Stimulated activated CD8-positive, alpha-beta memory T cell treated with anti-CD3 and anti-CD28 coated beads, Interleukin-15, amount 100 ng/mL, for 24 hours (primary cell): ENCODE results near the gene POLR2L.

Experiments
- DNase-seq: peaks from one replicate; pipeline ENCODE4 v3.0.0-alpha.2; 2020; ENCODE audit warnings: low read depth

POLR2L gene

DNA sequence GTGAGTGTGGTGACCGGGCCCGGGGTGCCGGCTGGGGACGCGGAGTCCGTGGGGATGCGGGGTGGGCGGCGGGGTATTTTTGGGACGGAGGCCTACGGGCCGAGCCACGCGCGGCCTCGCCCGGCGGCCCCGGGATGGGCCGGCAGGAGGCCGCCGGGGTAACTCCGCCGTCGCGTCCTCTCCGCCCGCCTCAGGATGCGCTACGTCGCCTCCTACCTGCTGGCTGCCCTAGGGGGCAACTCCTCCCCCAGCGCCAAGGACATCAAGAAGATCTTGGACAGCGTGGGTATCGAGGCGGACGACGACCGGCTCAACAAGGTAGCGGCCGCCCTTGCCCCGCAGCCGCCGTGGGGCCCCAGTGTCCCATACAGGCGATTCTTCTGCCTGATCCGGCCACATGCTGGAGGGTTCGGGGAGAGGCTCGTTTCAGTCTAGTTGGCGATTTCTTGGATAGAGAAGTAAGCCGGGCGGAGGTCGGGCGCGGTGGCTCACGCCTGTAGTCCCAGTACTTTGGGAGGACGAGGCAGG lies 32.2 kb downstream of the POLR2L start:
- no peak for DNase-seq

GRCh38 chr11:809287-810039 lies 32.9 kb downstream of the POLR2L start, which contains the start of gene RPLP2:
RPLP2 (plus strand) TSS chr11:809967; CDS start chr11:810235, 268 bp downstream.
- DNase-seq: peak; percentile 98

GRCh38 chr11:808427-809286 lies 33.7 kb downstream of the POLR2L start:
- DNase-seq: no peak

DNA sequence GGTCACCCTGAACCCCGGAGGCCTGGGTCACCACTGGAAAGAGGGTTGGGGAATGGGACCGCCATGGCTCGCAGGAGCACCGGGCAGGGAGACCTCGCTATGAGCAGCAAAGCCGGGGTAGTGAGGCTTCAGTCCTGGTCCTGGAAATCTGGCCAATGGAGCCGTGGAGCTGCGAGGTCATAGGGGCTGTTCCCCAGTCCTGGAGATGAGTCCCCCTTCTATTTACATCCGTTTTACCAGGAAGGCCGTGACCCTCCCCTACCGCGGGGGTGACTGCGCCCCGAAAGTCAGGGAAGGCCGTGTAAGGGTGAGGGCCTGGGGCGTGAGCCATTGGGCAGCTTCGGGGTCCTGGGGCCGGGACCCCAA lies 37.7 kb downstream of the POLR2L start:
- DNase-seq: no peak

DNA sequence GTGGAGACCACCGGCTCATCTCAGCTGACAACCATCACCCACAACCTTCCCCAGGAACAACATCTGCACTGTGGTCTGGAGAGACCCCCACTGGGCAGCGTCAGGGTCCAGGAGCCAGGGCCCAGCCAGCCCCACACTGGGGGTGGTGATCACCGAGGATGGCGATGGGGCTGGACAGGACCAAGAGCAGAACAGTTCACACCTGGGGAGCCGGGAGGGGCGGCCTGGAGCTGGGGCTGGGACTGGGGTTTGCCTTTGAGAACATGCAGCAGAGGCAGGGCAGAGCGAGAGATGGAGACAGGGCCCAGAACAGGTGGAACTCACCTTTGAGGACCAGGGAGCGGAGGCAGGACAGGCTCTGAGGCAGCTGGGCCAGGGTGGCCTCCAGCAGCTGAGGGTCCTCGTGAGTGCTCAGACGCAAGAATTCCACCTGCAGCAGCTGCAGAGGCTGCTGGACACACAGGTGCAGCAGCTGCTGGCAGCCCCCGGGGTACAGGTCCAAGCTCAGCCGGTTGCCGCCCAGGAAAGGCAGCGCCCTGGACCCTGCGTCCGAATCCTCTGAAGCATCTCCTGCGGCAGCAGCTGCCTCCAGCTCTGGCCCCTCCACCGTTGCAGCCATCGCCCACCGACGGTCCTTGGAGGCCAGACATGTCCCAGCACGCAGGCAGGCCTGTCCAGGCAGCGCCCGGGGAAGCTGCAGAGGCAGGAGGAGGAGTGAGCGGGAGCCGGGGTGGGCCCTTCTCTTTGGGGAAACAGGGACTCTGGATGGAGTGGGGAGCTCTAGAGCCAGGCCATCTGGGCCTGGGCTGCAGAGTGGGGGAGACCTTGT lies 38.3 kb downstream of the POLR2L start:
- no peak for DNase-seq

- DNase-seq: no peak
These were observed 38.9 kb downstream of the POLR2L start for GRCh38 chr11:803467-803742.

DNA sequence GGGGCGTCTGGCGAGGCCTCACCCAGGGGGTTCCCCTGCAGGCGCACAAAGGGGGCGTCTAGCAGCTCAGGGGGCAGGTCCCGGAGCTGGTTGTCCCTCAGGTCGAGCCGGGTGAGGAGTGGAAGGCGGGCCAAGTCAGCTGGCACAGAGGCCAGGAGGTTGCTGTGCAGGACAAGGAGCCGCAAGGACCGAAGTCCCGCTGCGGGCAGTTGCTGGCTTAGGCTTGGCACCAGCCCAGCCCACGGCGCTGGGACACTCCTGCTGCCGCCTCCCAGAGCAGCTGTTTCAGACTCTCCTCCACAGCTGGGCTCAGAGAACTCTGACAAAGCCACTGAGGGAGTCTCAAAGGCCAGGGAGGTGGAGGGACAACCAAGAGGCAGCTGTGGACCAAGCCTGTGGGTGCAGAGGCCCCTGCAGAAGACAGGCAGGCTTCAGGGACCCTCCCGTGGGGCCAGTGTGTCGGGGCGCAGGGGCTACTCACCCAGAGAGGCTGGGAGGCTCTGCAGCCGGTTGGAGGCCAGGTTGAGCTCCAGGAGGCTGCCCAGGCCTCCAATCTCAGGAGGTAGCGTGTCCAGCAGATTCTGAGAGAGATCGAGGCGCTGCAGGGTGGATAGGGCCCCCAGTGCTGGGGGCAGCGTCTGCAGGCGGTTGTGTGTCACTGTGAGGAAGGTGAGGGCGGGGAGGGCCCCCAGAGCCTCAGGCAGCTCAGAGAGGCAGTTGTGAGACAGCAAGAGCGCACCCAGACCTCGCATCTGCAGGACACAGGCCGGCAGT lies 39.4 kb downstream of the POLR2L start:
- no peak for DNase-seq

- DNase-seq: no peak
These were observed 40.2 kb downstream of the POLR2L start for GRCh38 chr11:802018-802617.

DNA sequence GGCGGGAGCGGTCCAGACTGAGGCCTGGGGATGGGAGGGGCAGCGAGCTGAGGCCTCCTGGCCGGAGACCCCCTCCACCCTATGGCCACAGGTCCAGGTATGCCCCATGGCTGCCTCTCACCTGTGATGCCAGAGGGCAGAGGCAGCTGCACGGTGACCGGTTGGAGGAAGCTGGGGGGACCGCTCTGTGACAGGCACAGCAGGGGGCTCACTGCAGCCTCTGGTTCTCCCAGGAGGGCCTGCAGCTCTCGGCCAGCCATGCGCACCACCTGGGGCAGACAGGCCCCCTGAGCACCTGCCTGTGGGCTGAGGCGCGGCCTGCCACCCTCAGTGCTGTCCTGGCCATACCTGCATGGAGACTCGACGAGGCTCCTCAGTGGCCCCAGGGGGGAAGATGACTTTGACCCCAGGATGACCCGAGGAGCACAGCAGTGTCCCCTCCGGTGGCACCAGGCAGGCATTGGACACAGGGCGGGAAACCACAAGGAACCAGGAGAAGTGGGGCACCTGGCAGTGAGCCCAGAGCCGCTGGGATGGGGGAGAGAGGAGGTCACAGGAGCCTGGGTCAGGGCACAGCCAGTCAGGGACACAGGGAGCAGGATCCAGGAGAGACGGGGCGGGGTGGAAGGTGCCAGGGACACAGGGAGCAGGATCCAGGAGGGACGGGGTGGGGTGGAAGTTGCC lies 41.1 kb downstream of the POLR2L start:
- no peak for DNase-seq

- DNase-seq: no peak
These were observed 41.9 kb downstream of the POLR2L start for GRCh38 chr11:800473-800872.

DNA sequence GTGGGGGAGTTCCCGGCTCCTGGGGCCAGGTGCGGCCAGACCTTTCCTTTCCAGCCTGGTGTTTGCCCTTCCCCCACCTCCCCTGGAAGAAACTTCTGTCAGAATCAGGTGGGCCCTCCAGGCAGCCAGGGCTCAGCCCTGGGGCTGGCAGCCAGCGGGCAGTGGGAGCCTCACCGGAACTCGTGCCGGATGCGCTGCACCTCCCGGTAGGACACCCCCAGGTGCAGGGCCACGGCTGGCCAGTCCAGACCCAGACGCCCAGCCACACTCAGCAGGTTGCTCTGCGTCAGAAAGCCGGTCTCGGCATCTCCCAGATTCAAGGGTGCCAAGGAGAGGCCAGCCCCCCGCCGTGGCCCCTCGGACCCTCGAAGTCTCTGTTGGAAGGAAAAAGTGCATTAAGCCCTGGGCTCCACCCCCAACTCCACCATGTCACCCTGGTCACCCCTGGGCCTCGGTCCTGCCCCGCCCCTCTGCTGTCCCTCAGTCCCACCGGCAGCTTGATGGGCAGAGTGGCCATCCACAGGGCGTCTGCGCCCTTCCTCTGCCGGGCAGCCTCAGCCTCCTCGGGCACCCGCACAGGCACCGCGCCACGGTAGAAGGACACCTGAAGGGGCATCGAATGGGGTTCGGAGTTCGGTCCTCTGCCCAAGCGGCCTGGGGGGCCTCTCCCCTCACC lies 42.5 kb downstream of the POLR2L start:
- no peak for DNase-seq

- peak; percentile 76 for DNase-seq
These were observed 44.1 kb downstream of the POLR2L start, which contains the start of gene SLC25A22 for GRCh38 chr11:798093-798713. SLC25A22 (minus strand) TSS chr11:798281; CDS start chr11:795006, 3,275 bp downstream.

DNA sequence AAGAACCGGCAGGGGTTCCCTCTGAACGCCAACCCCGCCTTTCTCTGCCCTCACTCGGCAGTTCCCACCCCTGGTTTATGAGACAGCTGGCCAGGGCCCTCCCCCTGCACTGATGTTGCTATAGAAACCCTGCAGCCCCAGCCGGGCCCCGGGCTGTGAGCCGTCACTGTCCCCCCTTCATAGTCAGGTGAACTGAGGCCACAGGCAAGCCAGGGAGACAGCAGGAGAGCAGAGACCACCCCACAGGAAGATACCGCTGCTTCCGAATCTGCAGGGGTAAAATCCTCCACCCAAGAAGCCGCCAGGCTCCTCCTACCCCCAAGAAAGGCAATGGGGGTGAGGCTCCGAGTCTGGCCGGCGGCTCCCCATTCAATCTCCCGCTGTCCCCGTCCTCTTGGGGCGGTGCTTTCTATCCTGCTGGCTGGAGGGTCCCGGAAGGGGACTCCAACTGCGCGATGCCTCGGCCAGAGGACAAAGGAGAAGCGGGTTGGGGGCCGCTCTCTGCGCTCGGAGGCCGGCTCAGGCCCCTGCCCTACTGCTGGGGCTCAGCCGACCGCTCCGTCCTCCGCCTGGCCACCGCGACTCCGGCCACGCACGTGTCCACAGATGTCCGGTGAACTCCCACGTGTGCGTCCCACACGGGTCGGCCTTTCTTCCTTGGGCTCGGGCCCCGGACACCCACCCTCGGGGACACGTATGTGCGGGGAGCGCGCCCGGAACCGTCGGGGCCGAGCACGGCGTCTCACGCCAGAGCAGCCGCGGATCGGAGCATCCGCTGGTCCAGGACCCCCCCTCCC lies 44.8 kb downstream of the POLR2L start:
- peak; percentile 57 for DNase-seq

DNA sequence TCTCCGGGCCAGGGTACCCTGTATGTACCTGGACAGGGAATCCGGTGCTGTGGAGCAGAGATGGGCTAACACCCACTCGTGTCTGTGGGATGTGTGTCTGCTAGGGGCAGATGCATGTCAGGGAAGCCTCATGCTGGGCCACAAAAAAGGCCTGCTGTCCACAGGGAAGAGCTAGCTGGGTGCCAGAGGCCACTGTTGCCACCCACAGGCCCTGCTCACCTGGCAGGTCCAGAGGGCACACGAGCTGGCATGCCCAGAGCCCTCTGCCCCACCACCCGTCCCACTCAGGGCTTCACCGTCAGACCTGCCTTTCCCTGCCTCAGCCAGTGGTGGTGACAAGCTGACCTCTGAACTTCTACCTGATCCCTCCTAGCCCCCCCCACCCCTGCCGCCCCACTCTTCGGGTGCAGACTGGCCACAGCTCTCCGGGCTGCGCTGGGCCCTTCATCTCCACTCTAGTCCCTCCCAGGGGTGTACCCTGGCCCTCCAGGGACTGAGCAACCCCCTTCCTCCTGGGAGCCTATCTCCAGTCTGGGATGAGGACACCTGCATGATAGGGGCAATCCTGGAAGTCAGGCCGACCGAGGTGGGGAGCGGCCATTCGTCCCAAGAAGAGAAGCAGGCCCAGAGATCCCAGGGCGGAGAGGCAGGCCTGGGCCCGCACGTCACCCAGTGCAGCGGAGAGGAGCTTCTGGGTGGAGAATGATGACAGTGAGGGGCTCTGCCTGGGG lies 45.6 kb downstream of the POLR2L start:
- DNase-seq: no peak

DNA sequence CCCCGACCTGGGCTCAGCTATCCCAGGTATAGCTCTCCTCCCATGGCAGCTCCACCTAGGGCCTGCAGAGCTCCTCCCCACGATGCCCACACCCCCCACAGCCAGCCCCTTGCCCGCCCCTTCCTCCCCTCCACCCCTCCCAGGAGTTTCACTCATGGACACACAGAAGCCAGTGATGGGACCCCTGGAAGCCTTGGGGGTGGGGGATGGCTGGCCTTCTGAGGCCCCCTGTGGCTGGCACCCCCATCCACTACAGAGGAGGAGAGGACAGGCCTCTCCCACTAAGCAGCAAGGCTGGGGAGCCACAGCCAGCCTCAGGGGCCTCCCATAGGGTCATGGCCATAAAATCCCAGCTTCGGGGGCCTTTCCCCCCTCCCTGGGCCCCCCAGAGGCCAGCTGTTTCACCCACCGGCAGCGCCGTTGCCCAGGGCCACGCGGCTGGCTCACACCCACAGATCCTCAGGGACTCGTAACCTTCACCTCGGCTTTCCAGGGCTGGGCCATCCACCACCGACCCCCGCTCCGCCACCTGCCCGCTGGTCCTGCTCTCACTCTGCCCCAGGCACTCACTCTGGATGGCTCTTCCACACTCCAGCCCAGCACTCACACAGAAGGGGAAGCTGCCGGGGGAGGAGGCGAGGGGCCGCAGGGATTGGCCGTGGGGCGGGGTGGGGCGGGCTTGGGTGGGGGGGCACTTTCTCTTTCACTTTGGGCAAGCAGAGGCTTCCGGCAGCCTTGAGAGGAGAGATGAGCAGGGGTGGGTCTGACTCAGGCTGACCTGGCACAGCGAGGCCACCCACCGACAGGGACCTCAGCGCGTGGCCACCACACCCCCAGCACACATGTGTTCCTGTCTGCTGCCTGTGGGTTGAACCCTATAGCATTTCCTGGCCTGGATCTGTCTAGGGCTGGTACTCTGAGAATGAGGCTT lies 46.4 kb downstream of the POLR2L start:
- DNase-seq: peak; percentile 46

DNA sequence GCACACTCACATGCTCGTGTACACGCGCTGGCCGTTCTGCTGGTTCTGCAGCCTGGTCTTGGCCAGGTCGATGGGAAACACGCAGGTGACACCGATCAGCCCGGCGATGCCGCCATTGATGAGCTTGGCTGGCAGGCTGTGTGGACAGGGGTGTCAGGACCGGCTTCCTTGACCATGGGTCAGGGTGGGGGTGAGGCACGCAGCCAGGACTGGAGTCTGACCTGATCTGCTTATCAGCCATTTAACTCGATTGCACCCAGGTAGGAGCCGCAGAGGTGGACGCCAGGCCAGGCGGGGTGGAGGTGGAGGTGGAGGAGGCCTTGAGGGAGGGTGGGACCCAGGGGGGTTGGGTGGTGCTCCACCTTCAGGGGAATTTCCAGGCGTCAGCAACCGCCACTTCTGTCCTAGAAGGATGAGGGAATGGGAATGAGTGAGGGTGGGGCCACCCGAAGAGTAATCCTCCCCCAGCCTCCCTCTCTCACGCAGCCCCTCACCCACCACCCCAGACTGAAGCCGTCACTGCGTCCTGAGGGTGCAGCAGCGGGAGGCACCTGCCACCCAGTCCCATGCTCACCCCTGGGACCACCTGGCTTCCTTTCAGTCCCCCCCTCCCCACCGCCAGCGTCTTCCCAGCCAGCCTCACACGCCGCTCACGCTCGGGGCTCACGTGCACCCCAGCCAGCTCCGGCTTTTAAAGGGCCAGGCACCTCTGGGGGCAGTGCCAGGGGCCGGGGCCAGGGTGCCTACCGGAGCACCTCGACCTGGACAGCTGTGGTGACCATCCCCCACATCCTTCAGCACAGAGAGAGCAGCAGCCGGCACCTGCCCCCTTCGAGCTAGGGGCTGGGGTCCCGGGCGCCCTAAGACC lies 47.3 kb downstream of the POLR2L start:
- no peak for DNase-seq
